HG02885 (cell line): ENCODE measurements around the gene ZNF607.
"Not testable (repeated sequence)": the region's sequence is repeated elsewhere in the genome, so short reads cannot be mapped to it uniquely, and the experiment has no call there.

Source experiments
- ATAC-seq: cut with Tn5 transposase; IDR thresholded peaks from one replicate; pipeline ENCODE4 v1.9.1; 2021; ENCODE audit warnings: mild to moderate bottlenecking; ENCODE audit not compliant: unreplicated experiment, poor library complexity

Gene ZNF607

DNA sequence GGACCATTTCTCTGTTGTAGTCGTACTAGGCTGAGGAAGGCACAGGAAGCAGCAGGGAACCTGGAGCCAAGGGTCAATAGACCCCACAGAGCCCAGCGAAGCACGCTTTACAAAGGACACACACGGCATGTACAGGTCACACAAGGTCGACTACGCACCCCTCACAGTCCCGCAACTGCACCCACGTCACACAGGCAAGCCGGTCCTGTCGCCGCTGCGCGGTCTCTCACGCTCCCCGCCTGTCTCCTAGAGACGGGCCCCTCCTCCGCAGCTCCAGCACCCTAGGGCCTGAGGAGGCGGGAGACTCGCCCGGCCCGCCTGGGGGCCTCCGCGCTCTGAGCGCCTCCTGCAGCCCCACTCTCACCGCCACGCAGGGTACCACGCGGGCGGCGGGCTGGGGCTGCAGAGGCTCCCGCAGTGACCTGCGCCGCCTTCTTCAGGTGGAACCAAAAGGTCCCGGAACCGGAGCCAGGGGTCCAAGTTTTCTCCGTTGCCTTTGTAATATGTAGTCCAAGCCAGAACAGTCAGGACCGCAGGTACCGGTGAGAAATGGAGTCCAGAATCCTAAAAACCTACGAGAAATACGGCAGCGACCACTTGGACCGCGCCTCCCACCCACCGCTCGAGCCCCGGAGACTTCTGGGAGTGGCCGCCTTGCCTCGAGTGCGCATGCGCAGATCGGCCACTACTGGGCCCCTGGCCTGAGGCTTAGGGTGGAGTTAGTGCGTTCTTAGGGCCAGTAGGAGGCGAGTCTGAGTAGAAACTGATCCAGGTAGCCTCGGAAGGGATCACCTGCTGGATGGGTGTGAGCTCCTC, at the start of gene ZNF607:
Gene ZNF607, minus strand, starts transcription at position 651 of the 816 bp plus-strand sequence. CDS start 8,143 bp downstream, outside the sequence.
- ATAC-seq: peak; percentile 91

DNA sequence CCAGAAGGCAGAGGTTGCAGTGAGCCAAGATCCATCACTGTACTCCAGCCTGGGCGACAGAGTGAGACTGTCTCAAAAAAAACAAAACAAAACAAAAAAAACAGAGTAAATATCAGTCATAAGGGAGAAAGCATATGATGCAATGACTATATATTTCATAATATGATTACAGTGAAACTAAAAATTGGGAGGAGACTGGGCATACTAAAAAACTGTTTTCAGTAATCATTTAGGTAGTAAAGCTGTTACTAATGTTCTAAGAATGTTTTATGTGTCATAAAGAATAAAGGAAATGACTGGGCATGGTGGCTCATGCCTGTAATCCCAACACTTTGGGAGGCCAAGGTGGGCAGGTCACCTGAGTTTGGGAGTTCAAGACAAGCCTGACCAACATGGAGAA, 43.9 kb upstream of the ZNF607 start:
- no peak for ATAC-seq

DNA sequence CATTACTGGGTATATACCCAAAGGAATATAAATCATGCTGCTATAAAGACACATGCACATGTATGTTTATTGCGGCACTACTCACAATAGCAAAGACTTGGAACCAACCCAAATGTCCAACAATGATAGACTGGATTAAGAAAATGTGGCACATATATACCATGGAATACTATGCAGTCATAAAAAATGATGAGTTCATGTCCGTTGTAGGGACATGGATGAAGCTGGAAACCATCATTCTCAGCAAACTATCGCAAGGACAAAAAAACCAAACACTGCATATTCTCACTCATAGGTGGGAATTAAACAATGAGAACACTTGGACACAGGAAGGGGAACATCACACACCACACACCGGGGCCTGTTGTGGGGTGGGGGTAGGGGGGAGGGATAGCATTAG, 38.1 kb upstream of the ZNF607 start:
- ATAC-seq: not testable (repeated sequence)

DNA sequence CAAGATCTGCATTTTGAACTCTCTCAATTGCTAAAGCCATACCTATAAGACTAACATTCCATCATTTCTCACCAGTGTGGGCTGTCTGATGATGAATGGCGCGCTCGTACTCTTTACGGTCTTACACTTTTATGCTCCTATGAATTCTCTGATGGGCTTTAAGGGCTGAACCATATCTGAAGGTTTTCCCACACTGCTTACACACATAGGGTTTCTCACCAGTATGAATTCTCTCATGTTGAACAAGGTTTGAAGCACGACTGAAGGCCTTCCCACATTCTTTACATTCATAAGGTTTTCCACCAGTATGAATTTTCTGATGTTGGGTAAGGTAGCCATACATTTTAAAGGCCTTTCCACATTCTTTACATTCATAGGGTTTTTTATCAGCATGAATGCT, 18.8 kb upstream of the ZNF607 start:
- no peak for ATAC-seq

DNA sequence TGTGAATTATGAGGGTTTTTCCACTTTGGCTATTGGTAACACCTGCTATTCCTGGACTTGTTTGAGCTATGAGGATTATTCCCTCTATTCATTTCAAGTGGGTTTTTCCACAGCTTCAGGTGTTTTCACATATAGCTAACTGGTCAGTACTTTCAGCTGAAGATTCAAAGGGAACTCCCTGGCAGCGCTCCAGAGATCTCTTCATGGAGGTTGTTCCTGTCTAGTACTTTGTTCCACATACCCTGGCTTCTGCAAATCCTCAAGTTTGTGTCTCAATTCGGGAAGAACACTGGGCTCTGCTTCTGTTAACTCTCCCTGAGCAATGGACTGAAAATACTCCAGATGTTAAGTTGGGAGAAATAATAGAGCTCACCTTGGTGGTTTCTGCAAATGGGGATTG, 5.6 kb upstream of the ZNF607 start:
- ATAC-seq: no peak

DNA sequence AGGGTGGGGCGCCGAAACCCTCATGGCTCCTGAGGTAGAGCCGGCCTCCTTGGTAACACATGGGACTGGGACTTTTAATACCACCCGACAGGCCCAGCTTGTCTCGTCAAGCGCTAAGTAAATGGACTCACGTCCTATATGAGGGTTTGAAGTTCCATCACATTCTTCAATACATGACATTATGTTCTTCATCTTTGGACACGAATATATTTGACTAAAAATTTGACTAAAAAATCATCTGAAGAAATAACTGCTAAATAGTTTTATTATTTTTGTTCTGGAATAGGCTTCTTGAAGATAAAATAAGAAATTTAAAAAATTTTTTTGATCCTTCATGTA, 335 bp upstream of the ZNF607 start:
- no peak for ATAC-seq

DNA sequence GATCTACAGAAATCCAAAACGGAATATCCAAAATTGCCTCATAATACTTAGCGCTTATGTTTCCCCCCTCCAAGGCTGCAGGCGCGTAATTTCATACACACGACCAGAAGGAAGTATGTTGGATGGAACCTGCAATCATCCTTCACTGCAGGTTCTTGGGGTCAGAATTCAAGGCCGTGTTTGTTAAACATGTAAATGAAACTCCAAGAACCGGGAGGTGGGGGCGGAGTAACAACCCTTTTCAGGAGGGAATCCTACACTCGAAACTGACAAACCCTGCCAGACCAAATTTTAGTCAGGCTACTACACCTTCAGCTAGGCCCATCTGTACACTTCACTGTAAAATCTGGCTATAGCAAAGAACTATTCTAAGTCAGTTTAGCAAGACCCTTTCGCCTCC, 1.3 kb downstream of the ZNF607 start:
- ATAC-seq: no peak

DNA sequence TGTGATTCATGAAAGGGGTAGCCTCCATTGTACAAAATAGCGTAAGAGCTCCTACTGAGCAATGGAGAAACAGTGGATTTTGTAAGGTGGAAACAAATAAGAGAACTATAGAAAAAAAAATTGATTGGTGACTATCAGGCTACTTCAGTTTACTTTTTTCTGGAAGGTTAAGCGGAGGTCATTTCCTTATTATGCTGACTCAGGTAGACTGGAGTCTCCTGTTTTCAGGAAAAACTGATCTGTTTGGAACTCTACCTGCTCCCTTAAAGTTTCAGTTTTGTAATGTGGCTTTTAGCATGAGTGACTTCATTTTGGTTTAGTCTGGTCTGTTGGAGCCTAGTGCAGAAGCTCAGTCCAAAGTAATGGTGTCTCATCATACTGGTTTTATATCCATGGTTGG, 3.4 kb downstream of the ZNF607 start:
- no peak for ATAC-seq

DNA sequence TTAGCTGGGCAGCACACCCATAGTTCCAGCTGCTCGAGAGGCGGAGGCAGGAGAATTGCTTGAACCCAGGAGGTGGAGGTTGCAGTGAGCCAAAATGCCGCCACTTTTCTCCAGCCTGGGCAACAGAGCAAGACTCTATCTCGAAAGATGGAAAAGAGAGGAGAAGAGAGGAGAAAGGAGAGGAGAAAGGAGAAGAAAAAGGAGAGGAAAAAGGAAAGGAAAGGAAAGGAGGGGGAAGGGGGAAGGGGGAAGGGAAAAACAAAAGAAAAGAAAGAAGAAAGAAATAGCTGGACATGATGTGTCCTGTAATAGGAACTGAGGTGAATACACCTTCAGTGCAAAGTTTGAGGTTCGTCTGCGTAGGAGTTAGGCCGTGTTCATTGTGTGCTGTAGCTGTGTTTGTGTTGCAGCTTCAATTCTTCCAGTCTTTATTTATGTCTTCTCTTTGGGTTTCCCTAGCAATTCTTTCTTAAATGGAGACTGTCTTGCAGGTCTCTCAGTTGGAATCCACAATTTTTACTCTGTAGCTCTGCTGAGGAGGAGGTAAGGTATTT, 13.4 kb downstream of the ZNF607 start:
- no peak for ATAC-seq

DNA sequence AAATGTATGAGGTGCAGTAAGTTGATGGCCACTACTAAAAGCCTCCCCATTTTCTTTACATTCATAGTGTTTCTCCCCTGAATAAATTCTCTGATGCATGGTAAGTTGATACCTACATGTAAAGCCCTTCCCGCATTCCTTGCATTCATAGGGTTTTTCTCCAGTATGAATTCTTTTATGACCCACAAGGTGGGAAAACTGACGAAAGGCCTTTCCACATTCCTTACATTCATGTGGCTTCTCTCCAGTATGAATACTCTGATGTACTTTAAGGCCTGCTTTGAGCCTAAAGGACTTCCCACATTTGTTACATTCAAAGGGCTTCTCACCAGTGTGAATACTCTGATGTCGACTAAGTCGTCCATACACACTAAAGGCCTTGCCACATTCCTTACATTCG, 20.5 kb downstream of the ZNF607 start:
- no peak for ATAC-seq

DNA sequence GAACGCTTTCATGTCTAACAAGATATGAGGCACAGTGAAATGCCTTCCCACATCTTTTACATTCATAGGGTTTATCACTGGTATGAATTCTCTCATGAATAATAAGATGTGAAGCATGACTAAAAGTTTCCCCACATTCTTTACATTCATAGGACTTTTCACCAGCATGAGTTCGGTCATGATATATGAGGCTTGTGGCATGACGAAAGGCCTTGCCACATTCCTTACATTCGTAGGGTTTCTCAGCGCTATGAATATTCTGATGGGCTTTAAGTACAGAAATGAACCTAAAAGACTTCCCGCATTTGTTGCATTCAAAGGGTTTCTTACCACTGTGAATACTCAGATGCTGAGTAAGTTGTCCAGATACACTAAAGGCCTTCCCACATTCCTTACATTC, 21.3 kb downstream of the ZNF607 start:
- no peak for ATAC-seq

DNA sequence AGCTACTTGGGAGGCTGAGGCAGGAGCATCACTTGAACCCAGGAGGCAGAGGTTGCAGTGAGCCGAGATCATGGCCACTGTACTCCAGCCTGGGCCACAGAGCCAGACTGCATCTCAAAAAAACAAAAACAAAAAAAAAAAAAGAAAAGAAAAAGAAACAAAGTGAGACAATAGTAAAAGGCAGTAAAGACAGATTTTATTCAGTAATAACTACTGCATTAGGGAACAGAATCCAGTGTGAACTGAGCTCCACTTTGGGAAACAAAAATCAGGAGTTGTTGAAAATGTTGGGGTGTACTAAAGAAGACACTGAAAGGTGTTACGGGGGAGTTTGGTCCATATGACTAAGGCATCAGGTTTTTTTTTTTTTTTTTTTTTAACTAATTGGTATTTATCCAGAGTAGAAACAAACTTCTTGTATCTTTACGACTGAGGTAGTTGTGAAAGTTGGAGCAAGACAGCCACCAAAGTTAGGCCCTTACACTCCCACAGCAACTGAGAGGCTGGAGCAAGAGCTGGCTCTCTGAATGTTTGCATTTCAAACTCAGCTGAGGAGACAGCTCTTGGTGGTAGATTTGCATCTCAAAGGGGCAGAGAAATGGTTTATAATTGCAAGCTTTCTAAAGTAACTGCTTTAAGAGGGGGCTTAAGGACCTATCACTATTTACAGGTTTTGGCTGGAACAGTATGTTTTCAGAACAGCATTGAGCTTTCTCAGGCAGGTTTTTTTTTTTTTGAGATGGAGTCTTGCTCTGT, 24.2 kb downstream of the ZNF607 start:
- no peak for ATAC-seq

DNA sequence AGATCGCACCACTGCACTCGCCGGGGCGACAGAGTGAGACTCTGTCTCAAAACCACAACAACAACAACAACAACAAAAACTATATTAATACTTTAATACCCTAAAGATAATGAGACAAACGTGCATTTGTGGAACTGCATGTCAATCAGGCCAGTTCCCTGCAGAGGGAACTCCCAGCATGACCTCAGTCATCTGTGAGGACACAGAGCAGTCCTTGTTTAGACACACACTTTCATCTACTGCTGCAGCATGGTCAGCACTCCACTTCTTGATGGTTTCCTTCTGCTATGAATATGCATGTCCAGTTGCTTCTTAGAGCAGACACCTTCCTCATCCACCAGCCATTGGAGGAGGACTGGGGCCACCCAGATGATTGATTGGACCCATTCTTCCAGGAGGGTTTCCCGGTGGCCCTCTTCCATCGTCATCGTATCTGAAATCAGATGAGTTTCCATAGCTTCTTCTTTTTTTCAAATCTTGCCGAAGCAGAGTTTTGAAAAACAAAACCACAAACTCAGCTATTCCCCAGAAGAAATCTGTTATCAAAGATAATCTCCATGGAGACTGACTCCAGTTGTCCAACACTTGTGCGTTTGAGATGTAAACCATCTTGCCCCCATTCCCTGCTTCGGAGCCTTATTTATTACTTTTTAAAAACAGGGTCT, 26.5 kb downstream of the ZNF607 start:
- ATAC-seq: no peak

DNA sequence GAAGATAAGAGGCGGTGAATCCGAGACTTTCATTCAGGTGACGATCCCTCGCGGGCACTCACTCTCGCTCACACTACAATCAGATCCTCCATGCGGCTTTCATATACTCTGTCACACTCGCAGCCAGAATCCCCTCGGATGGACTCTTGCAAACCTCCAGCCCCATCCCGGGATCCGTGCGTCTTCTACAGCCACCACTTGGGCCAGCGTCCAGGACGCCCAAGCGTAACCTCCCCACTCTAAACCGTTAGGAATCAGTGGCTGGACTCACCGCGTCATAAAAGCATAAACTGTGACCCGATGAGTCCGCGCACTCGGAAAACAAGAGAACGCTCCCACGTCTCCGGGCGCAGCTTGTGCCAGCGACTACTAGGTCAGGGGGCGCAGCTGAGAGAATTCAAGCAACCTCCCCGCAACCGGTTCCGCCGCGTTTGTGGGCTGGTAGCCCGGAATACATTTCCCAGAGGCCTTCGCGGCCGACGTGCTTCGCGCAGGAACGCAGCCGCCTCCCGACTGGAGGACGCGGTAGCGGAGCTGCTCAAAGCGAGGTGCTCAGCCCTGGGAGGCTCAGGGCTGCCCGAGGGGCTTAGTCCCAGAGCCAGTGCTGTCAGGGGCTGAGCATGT, 27.6 kb downstream of the ZNF607 start:
- ATAC-seq: no peak

DNA sequence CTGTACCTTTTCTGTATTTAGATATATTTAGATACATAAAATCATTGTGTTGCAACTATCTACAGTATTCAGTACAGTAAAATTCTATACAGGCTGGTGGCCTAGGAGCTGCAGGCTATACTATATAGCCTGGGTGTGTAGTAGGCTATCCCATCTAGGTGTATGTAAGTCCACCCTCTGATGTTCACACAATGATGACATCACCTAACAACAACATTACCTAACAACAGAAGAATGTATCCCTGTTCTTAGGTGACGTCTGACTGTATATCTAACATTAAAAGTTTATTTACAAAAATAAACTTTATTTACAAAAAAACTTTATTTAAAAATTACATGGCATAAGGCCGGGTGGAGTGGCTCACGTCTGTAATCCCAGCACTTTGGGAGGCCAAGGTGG, 36.0 kb downstream of the ZNF607 start:
- ATAC-seq: no peak

DNA sequence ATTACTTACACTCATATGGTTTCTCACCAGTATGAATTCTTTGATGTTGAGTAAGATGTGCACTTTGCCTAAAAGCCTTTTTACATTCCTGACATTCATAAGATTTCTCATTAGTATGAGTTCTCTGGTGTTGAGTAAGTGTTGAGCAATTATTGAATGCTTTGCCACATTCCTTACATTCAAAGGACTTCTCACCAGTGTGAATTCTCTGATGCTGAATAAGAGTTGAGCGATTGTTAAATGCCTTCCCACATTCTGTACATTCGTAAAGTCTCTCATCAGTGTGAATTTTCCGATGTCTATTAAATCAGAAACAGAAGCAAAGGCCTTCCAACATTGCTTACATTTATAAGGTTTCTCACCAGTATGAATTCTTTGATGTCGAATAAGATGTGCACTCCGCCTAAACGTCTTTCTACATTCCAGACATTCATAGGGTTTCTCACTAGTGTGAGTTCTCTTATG, 50.1 kb downstream of the ZNF607 start:
- ATAC-seq: no peak

DNA sequence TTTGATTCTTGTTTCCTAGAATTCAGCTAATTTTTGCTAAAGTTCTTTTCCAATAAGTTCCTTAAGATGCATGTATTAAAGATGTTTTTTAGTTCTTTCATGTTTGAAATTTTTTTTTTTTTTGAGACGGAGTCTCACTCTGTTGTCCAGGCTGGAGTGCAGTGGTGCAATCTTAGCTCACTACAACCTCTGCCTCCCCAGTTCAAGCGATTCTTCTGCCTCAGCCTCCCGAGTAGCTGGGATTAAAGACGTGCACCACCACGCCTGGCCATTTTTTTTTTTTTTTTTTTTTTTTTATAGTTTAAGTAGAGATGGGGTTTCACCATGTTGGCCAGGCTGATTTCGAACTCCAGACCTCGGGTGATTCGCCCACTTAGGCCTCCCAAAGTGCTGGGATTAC, 62.4 kb downstream of the ZNF607 start:
- not testable (repeated sequence) for ATAC-seq

DNA sequence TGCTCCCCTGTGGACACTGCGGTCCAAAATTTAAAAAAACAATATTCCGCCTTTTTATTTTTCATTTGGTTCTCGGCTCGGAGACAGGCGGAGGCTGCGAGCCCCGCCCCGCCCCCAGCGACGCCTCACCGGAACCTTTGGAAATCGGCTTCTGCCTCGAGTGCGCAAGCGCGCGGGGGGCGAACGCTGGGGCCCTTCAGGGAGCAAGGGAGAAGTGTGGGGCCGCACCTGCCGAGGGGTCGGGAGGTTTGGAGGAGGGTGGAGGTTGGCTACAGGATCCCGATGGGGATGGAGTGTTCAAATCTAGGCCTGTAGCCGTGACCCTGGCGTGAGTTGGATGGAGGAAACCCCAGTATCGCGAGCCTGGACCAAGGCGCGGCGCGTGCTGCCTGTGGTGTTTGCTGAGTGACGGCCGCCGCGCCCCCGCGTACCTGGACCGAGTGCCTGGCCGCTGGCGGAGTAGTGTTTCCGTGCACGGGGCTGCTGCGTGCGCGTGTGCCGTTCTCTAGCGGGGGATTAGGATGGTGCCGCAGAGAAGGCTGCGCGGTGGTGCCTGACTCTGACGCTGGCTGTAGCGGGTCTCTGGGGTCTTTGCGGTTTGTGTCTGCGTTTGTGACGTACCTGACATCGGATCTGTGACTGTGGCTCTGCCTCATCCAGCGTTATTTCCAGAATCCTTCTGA, 63.7 kb downstream of the ZNF607 start:
- peak; percentile 53 for ATAC-seq

DNA sequence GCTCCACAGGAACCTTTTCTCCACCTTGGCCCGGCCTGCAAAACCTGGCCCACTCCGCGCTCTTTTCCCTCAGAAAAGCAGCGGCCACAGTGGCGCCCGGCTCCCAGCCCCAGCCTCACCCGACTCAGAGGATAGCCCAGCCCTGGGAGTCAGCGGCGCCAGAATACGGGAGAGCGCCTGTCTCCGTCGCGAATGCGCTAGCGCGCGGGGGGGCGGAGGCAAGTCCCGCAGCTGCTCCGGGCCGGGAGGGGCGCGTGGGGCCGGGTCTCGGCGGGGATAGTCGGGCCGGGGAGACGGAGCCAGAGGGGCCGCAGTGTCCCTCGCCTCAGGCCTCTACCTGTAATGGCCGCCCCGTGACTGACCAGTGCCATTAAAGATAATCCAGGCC, 64.3 kb downstream of the ZNF607 start, which contains the start of gene ZFP30:
Gene ZFP30, minus strand, starts transcription at position 165 of the 388 bp plus-strand sequence. CDS start 7,643 bp downstream, outside the sequence.
- ATAC-seq: peak; percentile 70
